CD4-positive, alpha-beta memory T cell (primary cell): ENCODE measurements around the gene FXYD5. TPM values are rescaled to one million over a fixed set of nuclear protein-coding genes. Genes with fewer than 3 reads are reported as not detected.

ENCODE experiments used
- CTCF ChIA-PET: fragments of 350-600 bp; sonication (Branson Sonifier 250); formaldehyde crosslinking; loops from one replicate; lab custom pipeline; 2021; ENCODE audit warnings: inconsistent platforms; ENCODE audit not compliant: partially characterized antibody; lab: Charles Lee
- POLR2A ChIA-PET: fragments of 350-600 bp; sonication (Branson Sonifier 250); formaldehyde crosslinking; loops from one replicate; lab custom pipeline; 2021; ENCODE audit not compliant: partially characterized antibody; lab: Charles Lee
- DNase-seq, 5 donors: peaks; one replicate each; pipeline versions ENCODE4 v3.0.0 to v3.0.0-alpha.2; 2020 to 2022; ENCODE audit warnings: mixed read lengths in 1 of 5
- H3K27ac ChIP-seq: one replicate; pipeline ENCODE4 v1.7.0; 2013; ENCODE audit warnings: low read depth, low read length
- H3K27me3 ChIP-seq: 2 replicates; pipeline ENCODE4 v1.7.0; 2013; ENCODE audit warnings: mild to moderate bottlenecking, low read length, moderate library complexity; ENCODE audit not compliant: insufficient read depth
- H3K36me3 ChIP-seq: 2 replicates; pipeline ENCODE4 v1.7.0; 2013; ENCODE audit warnings: mild to moderate bottlenecking, low read length, moderate library complexity; ENCODE audit not compliant: insufficient read depth
- H3K4me1 ChIP-seq: 2 replicates; pipeline ENCODE4 v1.7.0; 2013; ENCODE audit warnings: mild to moderate bottlenecking, low read length, moderate library complexity; ENCODE audit not compliant: insufficient read depth
- H3K4me3 ChIP-seq, 2 donors: one replicate each; pipeline ENCODE4 v1.7.0; 2013; ENCODE audit warnings: low read length in 2 of 2, mild to moderate bottlenecking in 1 of 2
- H3K9me3 ChIP-seq, 2 donors: one replicate each; pipeline ENCODE4 v1.7.0; 2013; ENCODE audit warnings: low read length in 2 of 2, control low read depth in 1 of 2; ENCODE audit not compliant: control insufficient read depth in 1 of 2
- H3K27ac Mint-ChIP-seq, 7 donors: one replicate each; pipeline ENCODE4 v1.8.0; 2020 to 2021; ENCODE audit warnings: mixed read lengths in 7 of 7, mild to moderate bottlenecking in 6 of 7, inconsistent platforms in 3 of 7, moderate library complexity in 3 of 7
- H3K27me3 Mint-ChIP-seq, 2 donors: one replicate each; pipeline ENCODE4 v1.8.0; 2020 to 2021; ENCODE audit warnings: mixed read lengths in 2 of 2
- H3K36me3 Mint-ChIP-seq, 2 donors: one replicate each; pipeline ENCODE4 v1.8.0; 2020 to 2021; ENCODE audit warnings: mixed read lengths in 2 of 2, inconsistent platforms in 1 of 2, mild to moderate bottlenecking in 1 of 2
- H3K4me1 Mint-ChIP-seq, 4 donors: one replicate each; pipeline ENCODE4 v1.8.0; 2020 to 2021; ENCODE audit warnings: mixed read lengths in 4 of 4, mild to moderate bottlenecking in 1 of 4
- H3K4me3 Mint-ChIP-seq, 8 donors: one replicate each; pipeline ENCODE4 v1.8.0; 2020 to 2021; ENCODE audit warnings: mixed read lengths in 8 of 8, mild to moderate bottlenecking in 7 of 8, moderate library complexity in 6 of 8, inconsistent platforms in 3 of 8
- H3K9me3 Mint-ChIP-seq, 8 donors: one replicate each; pipeline ENCODE4 v1.8.0; 2020 to 2021; ENCODE audit warnings: mixed read lengths in 8 of 8, mild to moderate bottlenecking in 5 of 8, inconsistent platforms in 3 of 8, moderate library complexity in 1 of 8
- intact Hi-C: fragments of 100-400 bp; cut with micrococcal nuclease; formaldehyde crosslinking; loops from one replicate; pipeline ENCODE4 v1.15.1; 2023
- polyA plus RNA-seq, 2 donors: library from polyadenylated mRNA; unstranded; fragments of 300-500 nt; fragmentation: Illumina TruSeq; gene quantifications; one replicate each; pipeline ENCODE4 v1.2.3, GENCODE V29; 2021
- total RNA-seq, 2 experiments: library from RNA; stranded (reverse); gene quantifications; one replicate each; pipeline ENCODE4 v1.2.3, GENCODE V29; 2021

The FXYD5 gene
- total and polyA plus RNA-seq, 4 experiments from 2014 or later = 452 to 833 (median 479) TPM

DNA sequence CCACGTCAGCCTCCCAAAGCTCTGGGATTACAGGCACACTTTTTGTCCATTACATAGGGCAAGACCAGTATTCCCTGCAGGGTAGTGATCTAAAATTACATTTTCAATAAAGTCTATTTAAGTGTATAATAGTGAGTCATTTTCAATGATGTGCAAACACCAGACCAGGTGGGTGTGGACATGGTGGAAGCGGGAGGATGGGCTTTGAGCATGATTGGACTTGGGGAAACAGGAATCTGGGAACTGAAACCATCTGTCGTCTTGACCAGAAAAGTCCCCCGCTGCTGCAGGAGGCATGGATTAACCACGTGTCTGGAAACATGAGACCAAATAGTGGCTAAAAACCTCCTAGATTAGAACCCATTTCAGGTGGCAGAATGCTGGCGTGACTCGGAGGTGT, 34.0 kb upstream of the FXYD5 start:
- H3K4me3 Mint-ChIP-seq = no peak overlapping the region
- H3K27ac ChIP-seq = no peak overlapping the region
- peaks cover 2% of the 10 kb centered on the region in 2 donors for H3K27me3 Mint-ChIP-seq
- no peaks in the 10 kb centered on the region for H3K9me3 Mint-ChIP-seq
- no peak overlapping the region for H3K27ac Mint-ChIP-seq
- no peak overlapping the region for H3K4me3 ChIP-seq
- no peak for DNase-seq
- no peaks in the 10 kb centered on the region for H3K9me3 ChIP-seq
- H3K36me3 ChIP-seq = no peaks in the 10 kb centered on the region
- ChIA-PET POLR2A (no interaction called here), CTCF (interaction anchor here (1.7 kb wide), 1 partner anchor 21 kb away, joined by 3 read pairs; no protein-coding TSS in a partner anchor)
- H3K4me1 Mint-ChIP-seq = peaks cover 9 to 16% (median 12%) of the 10 kb centered on the region in 4 donors
- no peaks in the 10 kb centered on the region for H3K27me3 ChIP-seq
- intact Hi-C loops = no loop called here
- H3K4me1 ChIP-seq = peaks cover 13% of the 10 kb centered on the region
- H3K36me3 Mint-ChIP-seq = no peaks in the 10 kb centered on the region

DNA sequence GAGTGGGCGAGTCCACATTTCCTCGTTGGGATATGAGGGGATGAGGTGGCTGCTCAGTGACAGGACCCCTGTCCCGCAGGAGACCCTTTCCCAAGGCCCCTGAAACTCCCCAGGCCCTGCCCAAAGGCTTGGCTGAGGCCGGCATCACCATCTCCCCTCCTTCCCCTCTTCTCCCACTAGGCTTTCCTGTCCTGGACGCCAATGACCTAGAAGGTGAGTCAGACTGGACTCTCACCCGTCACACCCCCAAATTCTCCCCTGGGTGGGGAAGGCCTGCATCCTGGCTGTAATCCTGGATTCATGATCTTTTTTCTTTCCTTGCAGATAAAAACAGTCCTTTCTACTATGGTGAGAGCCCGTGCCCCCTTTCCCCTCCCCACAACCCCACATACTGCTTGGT, 33.6 kb upstream of the FXYD5 start:
- no peak overlapping the region for H3K27ac Mint-ChIP-seq
- ChIA-PET POLR2A (no interaction called here), CTCF (interaction anchor here (1.3 kb wide), 1 partner anchor 54 kb away, joined by 5 read pairs; no protein-coding TSS in a partner anchor)
- Histone ChIP-seq H3K36me3 (no peaks in the 10 kb centered on the region), H3K9me3 (no peaks in the 10 kb centered on the region), H3K4me3 (no peak overlapping the region), H3K4me1 (peaks cover 13% of the 10 kb centered on the region), H3K27me3 (no peaks in the 10 kb centered on the region), H3K27ac (no peak overlapping the region)
- H3K4me3 Mint-ChIP-seq = no peak overlapping the region
- intact Hi-C loops = no loop called here
- no peaks in the 10 kb centered on the region for H3K9me3 Mint-ChIP-seq
- H3K4me1 Mint-ChIP-seq = peaks cover 9 to 16% (median 12%) of the 10 kb centered on the region in 4 donors
- H3K27me3 Mint-ChIP-seq = peaks cover 0 to 2% of the 10 kb centered on the region in 2 donors
- no peaks in the 10 kb centered on the region for H3K36me3 Mint-ChIP-seq
- DNase-seq = no peak

DNA sequence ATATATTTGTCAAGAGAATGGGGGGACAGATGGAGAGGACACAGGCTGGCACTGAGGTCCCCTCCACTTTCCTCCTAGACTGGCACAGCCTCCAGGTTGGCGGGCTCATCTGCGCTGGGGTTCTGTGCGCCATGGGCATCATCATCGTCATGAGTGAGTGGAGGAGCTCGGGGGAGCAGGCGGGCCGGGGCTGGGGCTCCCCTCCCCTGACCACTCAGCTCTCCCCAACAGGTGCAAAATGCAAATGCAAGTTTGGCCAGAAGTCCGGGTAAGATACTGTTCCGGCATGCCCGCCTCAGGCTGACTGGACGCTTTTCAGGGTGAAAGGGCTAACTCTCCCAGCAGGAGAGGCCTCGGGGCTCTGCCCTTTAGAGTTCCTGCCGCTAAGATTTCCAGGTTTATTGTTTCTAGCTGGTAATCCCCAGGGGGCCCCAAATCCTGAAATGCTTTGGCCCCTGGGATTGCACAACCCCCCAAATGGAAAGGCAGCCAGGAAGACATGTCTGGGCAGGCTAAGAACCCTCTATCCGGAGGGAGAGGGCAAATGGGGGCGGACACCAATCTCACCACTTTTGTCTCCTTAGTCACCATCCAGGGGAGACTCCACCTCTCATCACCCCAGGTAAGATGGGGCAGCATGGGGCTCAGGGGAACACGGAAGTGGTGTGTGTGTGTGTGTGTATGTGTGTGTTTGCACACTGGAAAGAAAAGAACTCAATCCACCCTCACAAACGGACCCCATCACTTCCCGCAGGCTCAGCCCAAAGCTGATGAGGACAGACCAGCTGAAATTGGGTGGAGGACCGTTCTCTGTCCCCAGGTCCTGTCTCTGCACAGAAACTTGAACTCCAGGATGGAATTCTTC, 31.6 kb upstream of the FXYD5 start:
- H3K9me3 Mint-ChIP-seq = no peaks in the 10 kb centered on the region
- intact Hi-C loops = no loop called here
- Histone ChIP-seq H3K27ac (no peak overlapping the region), H3K4me1 (peaks cover 13% of the 10 kb centered on the region), H3K36me3 (no peaks in the 10 kb centered on the region), H3K9me3 (no peaks in the 10 kb centered on the region), H3K4me3 (no peak overlapping the region), H3K27me3 (no peaks in the 10 kb centered on the region)
- H3K27ac Mint-ChIP-seq = no peak overlapping the region
- no peak for DNase-seq
- H3K36me3 Mint-ChIP-seq = no peaks in the 10 kb centered on the region
- ChIA-PET CTCF (interaction anchor here (1.0 to 2.4 kb wide), 3 partner anchors 8 to 56 kb away, joined by 3 to 11 read pairs (median 6); partner anchors contain the start of gene FXYD3), POLR2A (interaction anchor here (3.0 kb wide), 1 partner anchor 19 kb away, joined by 23 read pairs; the partner anchor contains the start of gene FXYD7)
- no peak overlapping the region for H3K4me3 Mint-ChIP-seq
- H3K27me3 Mint-ChIP-seq = no peaks in the 10 kb centered on the region
- peaks cover 9 to 16% (median 12%) of the 10 kb centered on the region in 4 donors for H3K4me1 Mint-ChIP-seq

DNA sequence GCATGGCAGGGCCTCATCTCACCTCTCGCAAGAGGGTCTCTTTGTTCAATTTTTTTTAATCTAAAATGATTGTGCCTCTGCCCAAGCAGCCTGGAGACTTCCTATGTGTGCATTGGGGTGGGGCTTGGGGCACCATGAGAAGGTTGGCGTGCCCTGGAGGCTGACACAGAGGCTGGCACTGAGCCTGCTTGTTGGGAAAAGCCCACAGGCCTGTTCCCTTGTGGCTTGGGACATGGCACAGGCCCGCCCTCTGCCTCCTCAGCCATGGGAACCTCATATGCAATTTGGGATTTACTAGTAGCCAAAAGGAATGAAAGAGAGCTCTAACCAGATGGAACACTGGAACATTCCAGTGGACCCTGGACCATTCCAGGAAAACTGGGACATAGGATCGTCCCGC, 31.0 kb upstream of the FXYD5 start:
- Histone ChIP-seq H3K4me3 (no peak overlapping the region), H3K27ac (no peak overlapping the region), H3K9me3 (no peaks in the 10 kb centered on the region), H3K27me3 (no peaks in the 10 kb centered on the region), H3K36me3 (no peaks in the 10 kb centered on the region), H3K4me1 (peaks cover 13% of the 10 kb centered on the region)
- Mint-ChIP-seq H3K36me3 (no peaks in the 10 kb centered on the region), H3K4me1 (peaks cover 9 to 16% (median 12%) of the 10 kb centered on the region in 4 donors), H3K9me3 (no peaks in the 10 kb centered on the region), H3K27me3 (no peaks in the 10 kb centered on the region), H3K4me3 (peak overlapping the region in 7 of 8 donors; percentile 77 to 88 (median 84)), H3K27ac (peak overlapping the region in 1 of 7 donors; percentile 90)
- intact Hi-C loops = no loop called here
- ChIA-PET POLR2A (interaction anchor here (0.9 to 3.0 kb wide), 3 partner anchors 18 to 145 kb away, joined by 3 to 23 read pairs (median 12); partner anchors contain the start of genes FXYD7 and USF2), CTCF (interaction anchor here (1.0 to 2.4 kb wide), 3 partner anchors 8 to 57 kb away, joined by 3 to 11 read pairs (median 6); partner anchors contain the start of gene FXYD3)
- no peak for DNase-seq

DNA sequence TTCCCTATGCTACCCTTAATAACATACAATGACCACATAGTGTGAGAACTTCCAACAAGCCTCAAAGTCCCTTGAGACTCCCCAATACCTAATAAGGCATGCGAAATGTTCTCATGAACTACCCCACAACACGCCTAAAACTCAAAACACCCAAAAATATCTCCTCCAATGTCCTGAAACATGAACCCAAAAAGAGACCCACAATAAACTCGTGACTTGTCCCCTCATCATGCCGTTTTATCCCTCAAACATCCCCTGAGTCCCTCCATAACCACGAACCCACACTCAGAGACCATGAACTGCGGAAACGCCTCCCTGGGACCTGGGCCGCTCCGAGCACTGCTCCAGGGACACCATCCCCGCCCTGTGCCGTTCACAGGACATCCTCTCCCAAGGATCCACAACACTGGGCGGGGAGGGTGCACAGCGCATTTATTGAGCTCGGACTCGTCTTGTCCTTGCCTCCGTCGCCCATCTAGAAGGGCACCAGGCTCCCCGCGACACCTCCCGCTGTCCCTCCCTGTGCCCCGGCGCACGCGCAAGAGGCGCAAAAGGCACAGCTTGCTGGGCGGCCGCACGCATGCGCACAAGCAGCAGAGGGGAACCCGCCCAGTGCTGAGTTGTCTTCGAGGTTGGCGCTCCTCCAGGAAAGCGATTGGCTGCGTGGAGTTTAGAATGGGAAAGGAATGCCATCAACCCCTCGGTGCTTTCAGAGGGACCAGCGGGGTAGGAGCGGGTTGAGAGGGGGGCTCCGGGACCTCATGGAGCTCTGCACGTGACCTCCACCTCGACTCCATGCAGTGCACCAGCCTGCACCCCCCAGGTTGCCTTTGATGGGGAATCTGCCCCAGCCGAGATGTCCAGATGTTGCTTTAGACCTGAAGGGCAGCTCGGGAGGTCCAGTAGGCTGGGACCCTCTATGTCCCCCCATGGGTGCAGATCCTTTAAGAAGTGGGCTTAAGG, 30.2 kb upstream of the FXYD5 start:
- Histone ChIP-seq H3K4me1 (peaks cover 13% of the 10 kb centered on the region), H3K9me3 (no peaks in the 10 kb centered on the region), H3K27ac (peak overlapping the region; percentile 47), H3K36me3 (no peaks in the 10 kb centered on the region), H3K27me3 (no peaks in the 10 kb centered on the region), H3K4me3 (peak overlapping the region; percentile 40 to 57)
- intact Hi-C loops = no loop called here
- Mint-ChIP-seq H3K4me3 (peak overlapping the region; percentile 77 to 88 (median 84)), H3K4me1 (peaks cover 9 to 16% (median 12%) of the 10 kb centered on the region in 4 donors), H3K9me3 (no peaks in the 10 kb centered on the region), H3K27ac (peak overlapping the region; percentile 58 to 90 (median 86)), H3K36me3 (no peaks in the 10 kb centered on the region), H3K27me3 (no peaks in the 10 kb centered on the region)
- CTCF ChIA-PET = interaction anchor here (0.6 to 2.4 kb wide), 9 partner anchors 9 to 697 kb away, joined by 3 to 11 read pairs (median 3); partner anchors contain the start of gene FXYD3
- DNase-seq = peak; percentile 83 to 85 (median 83)
- POLR2A ChIA-PET = interaction anchor here (0.7 to 3.0 kb wide), 10 partner anchors 9 to 145 kb away, joined by 3 to 23 read pairs (median 5); partner anchors contain the start of genes FXYD5, FXYD7 and USF2

DNA sequence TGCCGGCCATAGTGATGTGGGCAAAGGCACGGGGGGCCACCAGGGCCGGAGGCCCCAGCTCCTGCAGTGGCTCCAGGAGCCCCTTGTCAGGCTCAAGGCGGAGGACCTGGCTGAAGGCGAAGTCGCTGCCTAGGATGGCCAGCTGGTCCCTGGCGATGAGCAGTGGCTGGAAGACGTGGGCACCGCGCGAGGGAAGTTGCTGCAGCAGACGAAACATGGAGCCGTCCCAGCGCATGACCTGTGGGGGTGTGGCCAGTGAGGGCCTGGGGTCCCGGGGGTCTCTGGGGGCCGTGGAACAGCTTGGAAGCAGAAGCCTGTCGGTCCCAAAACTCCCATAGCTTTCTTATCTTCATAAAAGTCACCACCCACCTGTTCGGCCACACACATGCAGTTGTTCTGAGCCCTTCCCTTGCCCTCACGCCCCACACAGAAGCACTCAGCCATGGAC, 29.2 kb upstream of the FXYD5 start:
- Mint-ChIP-seq H3K4me1 (peaks cover 9 to 16% (median 12%) of the 10 kb centered on the region in 4 donors), H3K27ac (no peak overlapping the region), H3K36me3 (no peaks in the 10 kb centered on the region), H3K27me3 (no peaks in the 10 kb centered on the region), H3K9me3 (no peaks in the 10 kb centered on the region), H3K4me3 (peak overlapping the region in 2 of 8 donors; percentile 44 to 45)
- Histone ChIP-seq H3K27ac (no peak overlapping the region), H3K27me3 (no peaks in the 10 kb centered on the region), H3K4me1 (peaks cover 13% of the 10 kb centered on the region), H3K36me3 (no peaks in the 10 kb centered on the region), H3K9me3 (no peaks in the 10 kb centered on the region), H3K4me3 (no peak overlapping the region)
- POLR2A ChIA-PET = interaction anchor here (0.7 to 3.0 kb wide), 7 partner anchors 9 to 143 kb away, joined by 3 to 23 read pairs (median 6); partner anchors contain the start of genes FXYD5, FXYD7 and USF2
- DNase-seq = no peak
- intact Hi-C loops = no loop called here
- CTCF ChIA-PET = interaction anchor here (1.1 to 1.3 kb wide), 2 partner anchors 9 to 486 kb away, joined by 3 read pairs; no protein-coding TSS in a partner anchor
